OCI-LY3 (cell line): Measurements from ENCODE around the gene PDZD7.

Experiments used
- EZH2phosphoT487 ChIP-seq: fragments of 200-600 bp; shearing (Covaris generic); IDR thresholded peaks from 2 replicates; pipeline ENCODE4 v1.6.1; 2018; ENCODE audit warnings: antibody characterized with exemption, mixed run types, low read depth
- TF ChIP-seq, protein P1 (sequence below): fragments of 200-600, 300-600 bp; sonication (generic); IDR thresholded peaks from 2 replicates; pipeline ENCODE4 v1.5.1; 2014; ENCODE audit warnings: antibody characterized with exemption, low read length, low read depth

GRCh38 chr10:100979791-100980272 is 51.1 kb downstream of the PDZD7 start:
- TF ChIP-seq, protein P1, sequence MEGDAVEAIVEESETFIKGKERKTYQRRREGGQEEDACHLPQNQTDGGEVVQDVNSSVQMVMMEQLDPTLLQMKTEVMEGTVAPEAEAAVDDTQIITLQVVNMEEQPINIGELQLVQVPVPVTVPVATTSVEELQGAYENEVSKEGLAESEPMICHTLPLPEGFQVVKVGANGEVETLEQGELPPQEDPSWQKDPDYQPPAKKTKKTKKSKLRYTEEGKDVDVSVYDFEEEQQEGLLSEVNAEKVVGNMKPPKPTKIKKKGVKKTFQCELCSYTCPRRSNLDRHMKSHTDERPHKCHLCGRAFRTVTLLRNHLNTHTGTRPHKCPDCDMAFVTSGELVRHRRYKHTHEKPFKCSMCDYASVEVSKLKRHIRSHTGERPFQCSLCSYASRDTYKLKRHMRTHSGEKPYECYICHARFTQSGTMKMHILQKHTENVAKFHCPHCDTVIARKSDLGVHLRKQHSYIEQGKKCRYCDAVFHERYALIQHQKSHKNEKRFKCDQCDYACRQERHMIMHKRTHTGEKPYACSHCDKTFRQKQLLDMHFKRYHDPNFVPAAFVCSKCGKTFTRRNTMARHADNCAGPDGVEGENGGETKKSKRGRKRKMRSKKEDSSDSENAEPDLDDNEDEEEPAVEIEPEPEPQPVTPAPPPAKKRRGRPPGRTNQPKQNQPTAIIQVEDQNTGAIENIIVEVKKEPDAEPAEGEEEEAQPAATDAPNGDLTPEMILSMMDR = no peak
- TF ChIP-seq EZH2phosphoT487 = no peak
